Fibroblast of pulmonary artery (primary cell): Measurements from ENCODE around the gene SLC1A5.

Source experiments
- DNase-seq: peaks from one replicate; pipeline ENCODE4 v3.0.0-alpha.2; 2010; ENCODE audit warnings: low read depth
- H3K4me3 ChIP-seq: replicated peaks from 2 replicates; pipeline ENCODE4 v1.5.1; 2011; ENCODE audit warnings: low read depth, mild to moderate bottlenecking, control low read depth, low read length, moderate library complexity
- CTCF ChIP-seq: IDR thresholded peaks from 2 replicates; pipeline ENCODE4 v1.5.1; 2011; ENCODE audit warnings: mild to moderate bottlenecking, control low read depth, low read length, inconsistent platforms; ENCODE audit errors: missing control alignments

The SLC1A5 gene

GRCh38 chr19:46788262-46788967, at the start of gene SLC1A5:
TSS of gene SLC1A5 (minus strand) at chr19:46788594. CDS start at chr19:46787965, 629 bp downstream.
- no peak for TF ChIP-seq CTCF
- H3K4me3 ChIP-seq, result peak within 1 kb of the TSS; percentile 87

GRCh38 chr19:46838160-46838559, 49.8 kb upstream of the SLC1A5 start:
- no peak overlapping the region for H3K4me3 ChIP-seq
- TF ChIP-seq CTCF, result no peak
- no peak for DNase-seq

More at GRCh38 chr19:46788262-46788967, at the start of gene SLC1A5:
- DNase-seq, result peak; percentile 96

- no peak overlapping the region for H3K4me3 ChIP-seq
- DNase-seq, result no peak
- no peak for TF ChIP-seq CTCF
Observed at GRCh38 chr19:46834984-46835383, 46.6 kb upstream of the SLC1A5 start.

- no peak for TF ChIP-seq CTCF
- DNase-seq, result no peak
- no peak overlapping the region for H3K4me3 ChIP-seq
Observed at GRCh38 chr19:46834121-46834520, 45.7 kb upstream of the SLC1A5 start.

GRCh38 chr19:46830864-46831263, 42.5 kb upstream of the SLC1A5 start:
- TF ChIP-seq CTCF, result no peak
- no peak overlapping the region for H3K4me3 ChIP-seq
- DNase-seq, result no peak

- TF ChIP-seq CTCF, result no peak
- no peak overlapping the region for H3K4me3 ChIP-seq
- DNase-seq, result no peak
Observed at GRCh38 chr19:46828484-46828883, 40.1 kb upstream of the SLC1A5 start.

- no peak for DNase-seq
- no peak for TF ChIP-seq CTCF
- no peak overlapping the region for H3K4me3 ChIP-seq
Observed at GRCh38 chr19:46825731-46826055, 37.3 kb upstream of the SLC1A5 start.
